ENCODE measurements around the gene RCE1.

Gene RCE1

DNA sequence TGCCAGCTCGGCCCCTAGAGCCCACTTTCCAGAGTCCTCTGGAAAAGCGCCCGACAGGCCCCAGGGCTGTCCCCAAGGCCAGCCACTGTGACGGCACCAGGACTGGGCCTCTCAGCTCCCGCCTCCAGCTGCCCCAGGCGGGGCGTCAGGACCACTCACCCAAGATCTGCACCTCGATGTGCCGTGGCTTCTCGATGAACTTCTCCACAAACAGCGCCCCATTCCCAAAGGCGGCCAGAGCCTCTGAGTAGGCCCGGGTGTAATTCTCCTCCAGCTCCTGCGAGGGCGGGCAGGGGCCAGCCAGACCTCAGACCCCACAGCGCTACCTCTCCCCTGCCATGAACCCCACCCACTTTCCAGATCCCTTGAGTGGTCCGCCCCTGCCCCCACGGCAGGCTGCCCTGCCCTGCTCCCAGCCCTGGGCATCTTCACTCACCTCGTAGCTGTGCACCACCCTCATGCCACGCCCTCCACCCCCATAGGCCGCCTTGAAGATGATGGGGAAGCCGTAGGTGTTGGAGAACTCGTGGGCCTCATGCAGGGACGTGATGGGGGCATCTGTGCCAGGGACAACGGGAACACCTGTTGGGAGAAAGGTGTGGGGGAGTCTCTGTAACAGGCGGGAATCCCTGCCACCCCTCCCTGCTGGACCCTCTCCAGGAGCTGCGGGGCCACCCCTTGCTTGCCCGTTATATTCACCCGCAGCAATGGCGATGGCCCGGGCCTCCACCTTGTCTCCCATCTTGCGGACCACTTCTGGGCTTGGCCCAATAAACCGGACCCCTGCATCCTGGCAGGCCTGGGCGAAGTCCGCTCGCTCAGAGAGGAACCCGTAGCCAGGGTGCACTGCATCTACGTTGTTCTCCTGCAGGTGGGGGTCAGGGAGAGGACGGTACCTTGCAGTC is 27.6 kb downstream of the RCE1 start:
- DNase-seq = no peak

DNA sequence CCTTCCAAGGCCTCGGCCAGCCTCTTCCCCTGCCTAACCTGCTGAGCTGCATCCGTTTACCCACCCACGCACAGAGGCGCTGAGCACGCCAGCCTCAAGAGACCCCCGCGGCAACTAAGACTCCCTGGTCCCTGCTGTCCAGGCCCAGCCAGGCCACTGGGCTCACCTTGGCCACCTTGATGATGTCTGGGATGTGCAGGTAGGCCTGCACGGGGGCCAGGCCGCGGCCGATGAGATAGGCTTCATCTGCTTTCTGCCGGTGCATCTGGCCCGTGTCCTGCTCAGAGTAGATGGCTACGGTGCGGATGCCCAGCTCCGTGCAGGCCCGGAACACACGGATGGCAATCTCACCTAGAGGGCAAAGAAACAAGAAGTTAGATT is 28.3 kb downstream of the RCE1 start:
- no peak for DNase-seq

DNA sequence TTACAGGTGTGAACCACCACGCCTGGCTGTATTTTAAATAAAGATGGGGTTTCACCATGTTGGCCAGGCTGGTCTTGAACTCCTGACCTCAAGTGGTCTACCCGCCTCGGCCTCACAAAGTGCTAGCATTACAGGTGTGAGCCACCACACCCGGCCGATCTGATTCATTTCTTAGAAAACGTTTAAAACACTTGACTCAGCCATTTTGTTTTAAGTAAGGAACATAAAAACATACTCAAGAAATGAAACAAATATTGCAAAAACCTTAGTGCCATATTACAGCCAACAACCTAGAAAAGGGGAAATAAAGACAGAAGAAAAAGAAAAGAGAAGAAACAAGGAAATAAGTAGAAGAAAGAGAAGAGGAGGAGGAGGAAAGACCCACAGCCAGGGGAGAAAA is 31.0 kb downstream of the RCE1 start:
- no peak for DNase-seq

DNA sequence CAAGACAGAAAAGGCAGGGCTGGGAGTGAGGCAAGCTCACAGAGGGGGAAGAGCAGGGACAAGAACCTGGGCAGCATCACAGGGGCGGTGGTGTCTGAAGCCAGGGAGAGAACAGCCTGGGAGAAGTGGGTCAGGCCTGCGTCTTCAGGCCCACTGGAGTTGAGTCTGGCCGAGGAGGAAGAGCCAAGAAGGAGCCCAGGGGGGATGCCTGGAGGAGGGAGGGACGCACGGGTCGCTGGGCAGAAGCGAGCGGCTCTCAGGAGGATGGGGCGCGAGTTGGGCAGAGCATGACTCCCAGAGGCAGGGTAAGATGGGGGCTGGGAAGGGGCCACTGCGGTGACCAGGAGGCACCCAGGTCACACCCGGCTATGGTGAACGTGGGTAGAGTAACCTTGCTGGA is 32.1 kb downstream of the RCE1 start:
- no peak for DNase-seq

DNA sequence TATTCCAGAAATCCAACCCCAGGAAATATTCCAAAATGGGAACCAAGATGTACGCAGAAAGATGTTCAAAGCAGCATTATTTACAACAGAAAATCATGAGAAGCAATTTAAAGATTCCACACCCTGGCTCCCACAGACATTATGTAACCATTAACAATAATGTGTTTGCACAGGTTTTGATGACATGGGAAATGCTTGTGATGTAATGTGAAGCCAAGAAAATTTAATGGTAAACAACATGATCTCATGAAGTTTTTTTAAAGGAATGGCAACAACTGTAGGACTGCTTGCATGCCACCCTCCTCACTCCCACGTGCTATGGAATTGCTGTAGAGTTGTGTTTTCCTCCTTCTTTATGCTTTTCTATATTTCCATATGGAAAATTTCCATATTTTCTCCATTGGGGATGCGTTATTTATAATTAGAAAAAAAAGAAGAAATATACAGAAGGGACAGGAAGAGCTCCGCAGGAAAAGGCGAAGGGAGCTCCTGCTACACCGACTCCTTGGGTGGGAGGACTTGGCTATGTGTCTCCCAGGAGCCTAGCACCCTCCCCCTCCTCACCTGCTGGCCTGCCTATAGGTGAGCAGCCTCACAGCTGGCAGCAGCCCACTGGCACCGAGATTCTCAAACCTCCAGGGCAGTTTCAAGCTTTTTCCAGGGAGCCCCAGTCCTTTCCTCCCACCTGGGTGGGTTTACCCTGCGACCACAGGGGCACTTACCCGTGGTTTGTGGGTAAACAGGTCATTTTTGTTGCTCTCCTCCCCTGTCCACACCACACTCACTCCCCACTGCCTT is 34.5 kb downstream of the RCE1 start:
- no peak for DNase-seq

DNA sequence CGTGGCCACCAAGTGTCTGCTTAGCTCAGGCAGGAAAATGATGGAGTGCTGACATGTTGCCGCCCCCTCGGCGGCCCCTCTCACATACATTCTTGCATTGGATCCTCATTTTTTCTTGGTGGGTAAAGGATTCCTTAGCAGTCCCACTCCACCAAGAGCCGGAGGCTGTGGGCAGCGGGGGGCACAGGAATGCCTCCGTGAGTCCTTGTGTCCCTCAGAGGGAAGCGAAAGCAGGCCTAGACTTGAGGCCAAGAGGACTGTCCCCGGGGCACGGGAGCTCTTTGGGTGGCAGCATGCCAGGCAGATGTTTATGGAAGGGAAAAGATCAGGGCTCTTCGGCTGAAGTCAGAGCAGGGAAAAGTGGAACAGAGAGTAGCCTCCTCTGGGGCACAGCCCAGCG is 35.2 kb downstream of the RCE1 start:
- no peak for DNase-seq

DNA sequence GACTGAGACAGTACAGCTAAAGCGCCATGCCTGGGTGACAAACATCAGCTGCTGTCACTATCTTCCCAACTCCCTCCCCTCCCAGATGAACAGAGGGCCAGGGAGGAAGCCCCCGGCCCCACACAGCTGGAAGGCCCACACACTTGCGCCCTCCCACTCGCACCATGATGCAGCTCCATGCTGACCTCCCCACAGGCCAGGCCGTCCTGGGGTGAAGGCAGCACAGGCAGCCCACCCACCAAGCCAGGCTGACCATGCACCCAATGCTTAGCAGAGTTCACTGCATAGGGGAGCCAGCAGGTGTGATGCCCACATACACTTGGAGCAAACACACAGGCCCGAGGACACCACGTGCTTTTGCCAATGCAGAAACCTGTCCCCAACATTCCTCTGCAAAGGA is 35.8 kb downstream of the RCE1 start:
- DNase-seq = no peak

DNA sequence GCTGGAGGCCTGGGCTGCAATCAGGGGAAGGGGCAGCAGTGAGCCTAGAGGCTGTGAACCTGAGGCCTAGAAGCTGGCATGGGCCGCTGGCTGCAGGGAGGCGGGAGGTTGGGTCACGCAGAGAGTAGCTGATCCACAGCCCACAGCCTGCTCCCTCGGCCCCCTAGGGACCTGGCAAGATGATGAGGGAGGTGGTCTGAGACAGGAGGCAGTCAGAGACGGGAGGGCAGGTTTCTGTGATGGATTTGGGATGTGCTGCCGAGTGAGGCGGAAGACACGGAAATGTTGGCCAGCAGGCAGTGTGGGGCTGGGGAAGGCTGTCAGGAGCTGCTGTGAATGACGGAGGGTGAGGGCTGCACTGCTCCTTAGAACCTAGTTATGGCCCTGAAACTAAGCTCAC is 36.3 kb downstream of the RCE1 start:
- no peak for DNase-seq

DNA sequence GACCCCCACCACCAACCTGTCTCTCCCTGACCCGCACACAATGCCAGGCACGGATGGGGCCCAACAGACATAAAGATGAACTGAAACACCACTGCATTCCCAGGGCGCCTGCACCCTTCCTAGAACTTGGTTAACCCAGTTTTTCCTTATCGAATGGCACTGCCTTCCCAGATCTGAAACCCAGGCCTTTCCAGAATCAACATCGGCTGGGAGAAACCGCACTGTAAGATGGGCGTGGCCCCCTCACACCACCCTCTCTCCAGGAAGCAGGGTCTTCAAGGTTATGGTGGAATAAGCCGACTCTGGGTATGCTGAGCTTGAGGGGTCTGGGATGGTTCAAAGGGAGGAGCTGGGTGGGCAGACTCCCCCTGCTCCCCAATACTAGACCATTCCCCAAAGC is 36.8 kb downstream of the RCE1 start:
- DNase-seq = no peak

DNA sequence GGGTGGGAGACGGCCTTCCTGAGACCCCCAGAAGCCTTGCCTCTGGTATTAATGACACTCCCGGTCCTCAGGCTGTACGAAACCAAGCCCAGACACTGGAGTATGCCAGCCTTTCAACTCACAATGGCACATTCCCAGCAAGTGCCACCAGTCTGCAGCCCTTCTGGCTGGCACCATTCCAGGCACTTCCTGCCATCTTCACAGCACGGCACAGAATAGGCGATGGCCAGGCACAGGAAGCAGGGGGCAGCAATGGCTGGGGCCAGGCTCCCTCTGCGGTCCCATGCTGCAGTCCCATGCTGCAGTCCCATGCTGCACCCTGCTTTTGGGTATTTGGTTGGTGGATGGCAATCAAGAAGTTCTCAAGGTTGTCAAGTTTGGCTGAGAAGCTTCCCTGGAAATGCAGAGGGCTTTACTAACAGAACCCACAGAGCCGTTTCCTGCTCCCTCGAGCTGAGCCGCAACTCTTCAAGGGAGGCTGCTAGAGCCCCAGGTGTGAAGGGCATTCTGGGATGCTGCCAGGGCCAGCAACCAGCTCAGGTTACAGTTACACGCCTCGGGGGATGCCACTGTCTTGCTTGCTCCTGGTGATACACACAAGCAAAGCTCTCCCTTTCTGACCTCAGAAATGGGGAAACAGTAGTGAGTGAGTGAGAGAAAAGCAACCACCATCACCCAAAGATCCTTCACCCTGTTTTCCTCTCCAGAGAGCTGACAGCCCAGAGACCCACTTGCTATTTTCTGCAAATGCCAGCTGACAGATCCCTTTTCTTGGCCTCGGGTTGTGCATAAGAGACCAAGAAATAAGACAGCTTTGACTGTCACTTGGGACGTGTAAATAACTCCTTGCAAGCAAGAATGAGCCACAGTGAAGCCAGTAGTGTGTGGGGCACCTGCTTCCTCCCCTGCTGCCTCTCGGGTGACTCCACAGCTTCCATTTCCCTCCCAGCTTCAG is 37.5 kb downstream of the RCE1 start:
- DNase-seq = peak; percentile 87

DNA sequence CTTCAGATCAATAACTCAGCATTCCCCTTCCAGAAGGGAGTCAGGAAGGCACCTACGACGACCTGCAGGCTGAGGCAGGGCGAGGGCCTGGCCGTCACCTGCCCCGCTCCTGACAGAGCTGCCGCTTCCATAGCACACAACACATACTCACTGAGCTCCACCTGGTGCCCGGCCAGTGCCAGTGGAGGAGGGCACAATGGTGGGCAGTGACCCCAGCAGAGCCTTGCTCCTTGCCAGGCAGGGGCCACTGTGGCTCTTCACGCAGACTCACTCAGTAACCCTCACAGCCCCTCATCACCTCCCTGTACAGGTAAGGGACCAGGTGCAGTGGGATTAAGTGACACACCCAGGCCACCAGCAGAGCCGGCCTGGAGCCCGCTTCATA is 38.2 kb downstream of the RCE1 start:
- peak; percentile 59 for DNase-seq

DNA sequence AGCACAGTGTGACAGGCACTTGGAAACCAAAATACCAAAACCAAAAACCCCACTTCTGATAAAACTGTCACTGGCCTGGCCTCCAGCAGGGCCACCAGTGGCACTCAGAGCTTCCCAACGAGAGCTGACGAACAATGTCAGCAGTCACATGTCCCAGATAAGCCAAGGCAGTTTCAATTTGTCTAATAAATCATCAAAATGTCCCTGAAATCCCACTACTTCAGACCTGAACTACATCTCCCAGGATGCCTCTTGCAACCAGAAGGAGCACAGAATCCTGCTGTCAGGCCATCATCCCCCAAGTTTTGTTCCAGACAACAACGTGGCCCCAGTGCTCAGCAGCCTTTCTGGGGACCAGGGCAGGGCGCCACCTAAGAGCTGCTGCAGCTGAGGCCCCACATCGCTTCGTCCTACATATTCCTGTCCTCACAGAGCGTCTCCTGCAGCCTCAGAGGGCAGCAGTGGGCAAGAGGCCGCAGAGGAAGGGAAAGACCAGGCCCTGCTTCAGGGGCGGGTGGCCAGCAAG is 38.7 kb downstream of the RCE1 start:
- no peak for DNase-seq

DNA sequence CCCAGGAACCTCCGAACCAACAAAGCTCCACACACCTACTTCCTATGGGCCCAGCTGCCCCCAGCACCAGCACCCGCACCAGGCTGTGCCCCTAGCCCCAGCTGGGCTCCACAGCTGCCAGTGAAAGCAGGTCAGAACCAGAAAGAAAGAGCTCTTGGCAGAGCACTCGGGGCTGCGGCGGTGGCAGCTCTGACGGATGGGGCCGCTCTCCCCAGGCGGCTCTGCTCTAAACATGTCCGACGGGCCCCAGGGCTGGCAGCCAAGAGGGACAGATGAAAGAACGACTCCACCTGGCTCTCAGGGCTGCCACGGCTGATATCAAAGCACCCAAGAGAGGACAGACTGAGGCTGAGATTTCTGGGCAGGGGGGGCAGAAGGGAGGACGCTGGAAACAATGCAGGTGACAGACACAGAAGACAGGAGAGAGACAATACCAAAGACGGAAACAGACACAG is 39.3 kb downstream of the RCE1 start:
- peak; percentile 76 for DNase-seq

DNA sequence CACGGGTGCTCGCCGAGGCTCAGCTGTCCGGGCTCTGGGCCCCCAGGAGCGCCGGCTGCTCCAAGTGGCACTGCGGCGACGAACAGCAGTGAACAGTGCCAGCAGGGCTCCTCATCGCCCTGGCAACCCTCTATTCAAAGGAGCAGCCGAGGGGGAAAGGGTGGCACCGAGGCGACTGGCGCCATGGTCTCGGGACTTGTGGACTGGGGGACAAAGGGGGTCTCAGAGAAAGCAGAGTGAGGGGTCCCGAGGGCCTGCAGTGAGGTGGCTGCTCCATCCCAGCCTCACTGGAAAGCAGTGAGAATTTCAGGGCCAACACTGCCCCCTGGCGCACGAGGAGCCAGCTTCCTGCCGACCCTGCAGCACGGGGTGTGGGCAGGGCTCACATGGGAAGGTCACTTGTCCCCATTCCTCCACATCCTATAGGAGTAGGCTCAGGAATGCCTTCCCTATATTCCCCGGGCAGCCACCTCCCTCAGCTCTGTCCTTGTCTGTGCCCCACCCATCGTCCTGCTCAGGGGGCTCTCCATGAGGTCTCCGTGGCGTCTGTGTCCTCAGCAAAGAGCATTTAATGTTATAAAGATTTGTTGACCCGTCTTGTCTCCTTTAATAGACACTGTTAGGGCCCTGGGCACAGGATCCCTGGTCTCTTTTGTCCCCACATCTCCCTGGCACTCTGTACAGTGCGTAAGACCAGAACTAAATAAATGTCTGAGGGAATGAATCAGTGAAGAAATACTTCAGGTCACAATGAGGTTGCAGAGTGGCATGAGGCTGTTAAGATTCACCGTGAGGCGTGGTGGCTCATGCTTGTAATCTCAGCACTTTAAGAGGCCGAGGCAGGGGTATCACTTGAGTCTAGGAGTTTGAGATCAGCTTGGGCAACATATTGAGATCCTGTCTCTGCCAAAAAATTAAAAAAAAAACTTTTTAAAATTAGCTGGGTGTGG is 40.0 kb downstream of the RCE1 start:
- DNase-seq = peak; percentile 76

DNA sequence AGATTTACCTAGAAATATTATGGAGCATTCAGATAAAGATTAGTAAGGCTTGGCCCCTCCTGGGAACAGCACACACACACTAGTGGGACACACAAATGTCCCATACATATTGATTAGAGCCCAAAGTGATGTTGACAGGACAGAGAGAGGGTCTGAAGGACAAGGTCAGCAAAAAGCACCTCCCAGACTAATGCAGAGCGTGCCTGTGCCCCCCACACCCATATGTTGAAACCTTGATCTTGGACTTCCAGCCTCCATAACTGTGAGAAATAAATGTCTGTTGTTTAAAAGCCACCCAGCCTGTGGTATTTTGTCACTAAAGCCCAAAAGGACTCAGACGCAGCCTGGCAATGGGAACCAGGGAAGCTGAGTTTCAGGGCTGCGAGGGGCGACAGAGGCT is 41.2 kb downstream of the RCE1 start:
- DNase-seq = no peak

DNA sequence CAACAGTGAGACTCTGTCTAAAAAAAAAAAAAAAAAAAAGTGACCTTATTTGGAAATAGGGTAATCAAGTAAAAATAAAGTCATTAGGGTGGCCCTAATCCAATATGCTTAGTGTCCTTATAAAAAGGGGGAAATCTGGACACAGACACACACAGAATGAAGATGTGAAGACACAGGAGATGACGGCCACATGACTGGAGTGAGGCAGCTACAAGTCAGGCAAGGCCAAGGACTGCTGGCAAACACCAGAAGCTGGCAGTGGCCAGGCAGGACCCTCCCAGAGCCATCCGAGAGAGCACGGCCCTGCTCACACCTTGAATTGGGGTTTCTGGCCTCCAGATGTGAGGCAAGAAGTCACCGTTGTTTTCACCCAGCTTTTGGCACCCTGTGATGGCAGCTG is 42.2 kb downstream of the RCE1 start:
- DNase-seq = no peak

DNA sequence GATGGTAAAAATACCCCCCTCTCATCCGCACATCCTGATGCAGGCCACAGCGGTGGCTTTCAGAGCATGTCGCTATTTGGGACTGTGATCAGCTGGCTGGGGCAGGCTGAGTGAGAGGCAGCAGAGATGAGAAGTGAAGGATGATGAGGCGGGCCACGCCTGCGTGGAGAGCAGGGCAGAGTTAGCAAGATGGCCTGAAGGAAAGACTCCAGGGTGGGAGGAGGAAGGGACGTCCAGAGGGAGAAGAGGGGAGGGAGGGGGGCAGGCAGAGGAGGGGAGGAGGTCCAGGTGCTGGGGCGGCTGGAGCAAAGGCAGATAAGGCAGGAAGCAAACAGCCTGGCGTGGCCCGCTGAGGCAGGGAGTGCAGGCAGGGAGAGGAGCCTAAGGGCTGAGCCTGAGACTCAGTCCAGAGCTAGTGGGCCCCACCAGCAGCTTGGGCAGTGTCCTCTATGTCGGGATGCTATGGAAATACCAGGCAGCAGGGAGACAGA is 42.8 kb downstream of the RCE1 start:
- no peak for DNase-seq

DNA sequence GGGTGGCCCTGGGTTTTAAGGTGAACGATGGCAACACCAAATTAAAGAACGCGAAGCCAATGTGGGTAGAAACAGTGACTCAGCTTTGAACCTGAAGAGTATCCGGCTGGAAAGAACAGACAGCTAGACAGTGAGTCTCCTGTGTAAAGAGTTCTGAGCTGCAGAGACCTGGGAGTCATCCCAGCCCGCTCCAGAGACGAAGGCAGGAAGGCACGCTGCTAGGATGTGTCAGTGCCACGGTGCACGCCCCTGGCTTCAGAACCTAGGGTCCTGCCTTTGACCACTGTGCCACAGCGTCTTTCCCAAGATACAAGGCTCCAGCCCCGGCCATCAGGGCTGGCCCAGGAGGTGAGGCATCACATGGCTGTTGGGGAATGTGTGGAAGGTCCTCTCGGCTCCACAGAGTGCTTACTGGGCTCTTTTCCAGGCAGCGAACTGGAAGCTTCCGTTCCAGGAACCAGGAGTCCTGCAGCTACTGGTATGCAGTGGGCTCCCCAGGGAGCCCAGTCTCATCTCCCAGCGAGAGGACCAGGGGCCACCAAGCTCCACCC is 43.5 kb downstream of the RCE1 start:
- DNase-seq = no peak

DNA sequence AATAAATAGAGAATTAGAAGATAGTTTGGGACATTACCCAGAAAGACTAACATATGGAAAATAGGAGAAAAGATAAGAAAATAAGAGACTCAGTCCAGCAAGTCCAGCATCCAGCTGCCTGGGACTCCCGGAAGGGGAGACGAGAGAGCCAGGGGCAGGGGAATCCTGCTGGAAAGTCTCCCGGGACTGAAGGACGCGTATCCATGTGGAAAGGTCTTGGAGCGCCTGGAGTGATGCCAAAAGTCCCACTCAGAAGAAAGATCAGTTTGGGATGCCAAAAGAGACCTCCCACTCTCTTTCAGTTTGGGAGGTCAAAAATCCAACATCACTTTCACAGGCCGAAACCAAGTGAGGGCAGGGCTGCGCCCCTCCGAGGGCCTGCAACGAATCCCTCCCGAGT is 44.3 kb downstream of the RCE1 start:
- DNase-seq = no peak

DNA sequence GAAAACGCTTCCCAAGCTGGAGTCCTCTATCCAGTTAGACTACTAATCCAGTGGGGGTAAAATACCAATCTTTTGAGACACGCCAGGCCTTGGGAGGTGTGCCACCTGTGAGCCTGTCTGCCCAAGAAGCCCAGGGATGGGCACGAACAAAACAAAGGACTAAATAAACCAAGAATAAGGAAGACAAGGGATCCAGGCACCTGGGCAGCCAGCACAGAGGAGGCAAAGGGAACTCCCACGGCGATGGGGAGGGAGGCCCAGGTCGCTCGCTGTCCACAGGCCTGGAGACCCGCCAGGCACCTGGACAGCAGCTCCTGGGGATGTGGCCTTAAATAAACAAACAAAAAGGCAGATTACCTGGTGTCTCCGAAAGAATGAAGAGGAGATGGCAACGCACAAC is 45.0 kb downstream of the RCE1 start:
- no peak for DNase-seq

DNA sequence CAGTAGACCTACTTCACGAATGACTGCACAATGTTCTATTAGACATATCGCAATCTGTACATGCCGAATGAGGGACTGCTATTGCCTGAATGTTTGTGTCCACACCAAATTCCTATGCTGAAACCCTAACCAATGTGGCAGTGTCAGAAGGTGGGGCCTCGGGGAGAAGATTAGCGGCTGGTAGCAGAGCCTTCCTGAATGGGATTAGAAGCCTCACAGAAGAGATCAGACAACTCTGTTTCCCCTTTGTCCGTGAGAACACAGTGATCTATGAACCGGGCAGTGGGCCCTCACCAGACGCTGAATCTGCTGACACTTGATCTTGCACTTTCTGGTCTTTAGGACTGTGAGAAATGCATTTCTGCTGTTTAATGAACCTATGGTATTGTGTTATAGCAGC is 46.7 kb downstream of the RCE1 start:
- DNase-seq = no peak
